Measurements from ENCODE around the gene BSPRY. TPM values are rescaled to one million over a fixed set of nuclear protein-coding genes. Genes with fewer than 3 reads are reported as not detected.

Gene BSPRY
- total and polyA plus RNA-seq, 7 donors: 0.03 TPM; not detected in 5

GRCh38 chr9:113389451-113389850 is 40.1 kb downstream of the BSPRY start:
- no peak for TF ChIP-seq CTCF (IDR thresholded peaks at IDR 0.05)
- 90 to 92% (median 91%) methylated on average over 11 of the region's 11 CpGs for WGBS, 3 donors
- Histone ChIP-seq H3K27me3 (ENCODE audit: insufficient read depth in 3 of 3, low read length in 2 of 3) (no peaks in the 10 kb centered on the region), H3K9me3 (no peaks in the 10 kb centered on the region), H3K4me1 (no peaks in the 10 kb centered on the region), H3K36me3 (ENCODE audit: insufficient read depth in 1 of 2, low read depth in 1 of 2) (peaks cover 14 to 67% of the 10 kb centered on the region in 2 donors), H3K27ac (no peak overlapping the region), H3K4me3 (no peak overlapping the region)
- ATAC-seq (no peak), DNase-seq (no peak)
- intact Hi-C loops (cut with DNase I): no loop called here

GRCh38 chr9:113390192-113390960 is 41.0 kb downstream of the BSPRY start:
- no peak for TF ChIP-seq CTCF (IDR thresholded peaks at IDR 0.05)
- H3K4me1 ChIP-seq: no peaks in the 10 kb centered on the region
- H3K27me3 ChIP-seq (ENCODE audit: insufficient read depth in 3 of 3, low read length in 2 of 3): no peaks in the 10 kb centered on the region
- peaks cover 14 to 70% of the 10 kb centered on the region in 2 donors for H3K36me3 ChIP-seq (ENCODE audit: insufficient read depth in 1 of 2, low read depth in 1 of 2)
- no peaks in the 10 kb centered on the region for H3K9me3 ChIP-seq
- ATAC-seq (no peak), DNase-seq (no peak)
- no peak overlapping the region for H3K4me3 ChIP-seq
- intact Hi-C loops (cut with DNase I): no loop called here
- WGBS, 3 donors: 94 to 98% (median 95%) methylated on average over 17 of the region's 17 CpGs
- no peak overlapping the region for H3K27ac ChIP-seq

GRCh38 chr9:113391917-113392316 is 42.6 kb downstream of the BSPRY start:
- 94 to 95% (median 94%) methylated on average over 7 of the region's 7 CpGs for WGBS, 3 donors
- no peak overlapping the region for H3K4me3 ChIP-seq
- DNase-seq (no peak), ATAC-seq (no peak)
- TF ChIP-seq CTCF (IDR thresholded peaks at IDR 0.05): no peak
- peaks cover 14 to 70% of the 10 kb centered on the region in 2 donors for H3K36me3 ChIP-seq (ENCODE audit: insufficient read depth in 1 of 2, low read depth in 1 of 2)
- H3K9me3 ChIP-seq: no peaks in the 10 kb centered on the region
- intact Hi-C loops (cut with DNase I): no loop called here
- H3K27ac ChIP-seq: no peak overlapping the region
- no peaks in the 10 kb centered on the region for H3K4me1 ChIP-seq
- no peaks in the 10 kb centered on the region for H3K27me3 ChIP-seq (ENCODE audit: insufficient read depth in 3 of 3, low read length in 2 of 3)

GRCh38 chr9:113393281-113393680 is 43.9 kb downstream of the BSPRY start:
- no peak overlapping the region for H3K27ac ChIP-seq
- H3K9me3 ChIP-seq: no peaks in the 10 kb centered on the region
- H3K27me3 ChIP-seq (ENCODE audit: insufficient read depth in 3 of 3, low read length in 2 of 3): no peaks in the 10 kb centered on the region
- WGBS, 3 donors: 92 to 95% (median 95%) methylated on average over 7 of the region's 7 CpGs
- intact Hi-C loops (cut with DNase I): no loop called here
- peaks cover 7 to 58% of the 10 kb centered on the region in 2 donors for H3K36me3 ChIP-seq (ENCODE audit: insufficient read depth in 1 of 2, low read depth in 1 of 2)
- no peak overlapping the region for H3K4me3 ChIP-seq
- TF ChIP-seq CTCF (IDR thresholded peaks at IDR 0.05): no peak
- DNase-seq (no peak), ATAC-seq (no peak)
- H3K4me1 ChIP-seq: peaks cover 3% of the 10 kb centered on the region
